ENCODE measurements around the gene NRXN3. TPM values are rescaled to one million over a fixed set of nuclear protein-coding genes. Genes with fewer than 3 reads are reported as not detected.

The NRXN3 gene
- total RNA-seq, 1 donor from 2014 or later: 18.0 TPM

GRCh38 chr14:79614448-79614847 lies 1444.3 kb downstream of the NRXN3 start:
- no peak for DNase-seq (ENCODE audit: low read depth)

GRCh38 chr14:79627058-79627457 lies 1456.9 kb downstream of the NRXN3 start:
- Mint-ChIP-seq H3K4me3 (ENCODE audit: unreplicated experiment) (no peak overlapping the region), H3K9me3 (ENCODE audit: unreplicated experiment) (no peaks in the 10 kb centered on the region), H3K4me1 (ENCODE audit: low read depth, unreplicated experiment) (peaks cover 10% of the 10 kb centered on the region), H3K36me3 (ENCODE audit: low read depth, unreplicated experiment) (peaks cover 2% of the 10 kb centered on the region), H3K27ac (ENCODE audit: unreplicated experiment) (no peak overlapping the region), H3K27me3 (ENCODE audit: low read depth, unreplicated experiment) (no peaks in the 10 kb centered on the region)
- H3K9me3 ChIP-seq (ENCODE audit: insufficient read depth, low read depth, low read length): no peaks in the 10 kb centered on the region
- no peaks in the 10 kb centered on the region for H3K36me3 ChIP-seq (ENCODE audit: insufficient read depth, low read length)
- FAIRE-seq: no peak
- no peak overlapping the region for H2AFZ ChIP-seq (ENCODE audit: low read depth, low read length)
- no peaks in the 10 kb centered on the region for H3K79me2 ChIP-seq (ENCODE audit: insufficient read depth, low read length)
- H4K20me1 ChIP-seq (ENCODE audit: insufficient read depth, low read length): no peaks in the 10 kb centered on the region
- no peak overlapping the region for H3K4me2 ChIP-seq (ENCODE audit: low read length)
- no peak for DNase-seq (ENCODE audit: low read depth)
- H3K27ac ChIP-seq (ENCODE audit: low read depth, low read length): no peak overlapping the region
- no peak overlapping the region for H3K4me3 ChIP-seq (ENCODE audit: insufficient read depth, low read depth, low read length)
- H3K27me3 ChIP-seq (ENCODE audit: insufficient read depth, low read length): no peaks in the 10 kb centered on the region
- H3K4me1 ChIP-seq (ENCODE audit: insufficient read depth, low read length): no peaks in the 10 kb centered on the region
- no peak overlapping the region for H3K9ac ChIP-seq (ENCODE audit: low read length)
- TF ChIP-seq EZH2 (IDR thresholded peaks at IDR 0.05; ENCODE audit: insufficient read depth, low read length): no peak
- TF ChIP-seq CTCF (IDR thresholded peaks at IDR 0.05; ENCODE audit: insufficient read depth, low read depth, low read length): no peak

More at GRCh38 chr14:79614448-79614847, 1444.3 kb downstream of the NRXN3 start:
- H2AFZ ChIP-seq (ENCODE audit: low read depth, low read length): no peak overlapping the region
- no peaks in the 10 kb centered on the region for H3K9me3 ChIP-seq (ENCODE audit: insufficient read depth, low read depth, low read length)
- H3K36me3 ChIP-seq (ENCODE audit: insufficient read depth, low read length): no peaks in the 10 kb centered on the region
- FAIRE-seq: no peak
- no peak overlapping the region for H3K27ac ChIP-seq (ENCODE audit: low read depth, low read length)
- H3K36me3 Mint-ChIP-seq (ENCODE audit: low read depth, unreplicated experiment): no peaks in the 10 kb centered on the region
- no peak overlapping the region for H3K27ac Mint-ChIP-seq (ENCODE audit: unreplicated experiment)
- H3K9ac ChIP-seq (ENCODE audit: low read length): no peak overlapping the region
- H3K27me3 Mint-ChIP-seq (ENCODE audit: low read depth, unreplicated experiment): no peaks in the 10 kb centered on the region
- no peak overlapping the region for H3K4me3 ChIP-seq (ENCODE audit: insufficient read depth, low read depth, low read length)
- peaks cover 6% of the 10 kb centered on the region for H3K9me3 Mint-ChIP-seq (ENCODE audit: unreplicated experiment)
- TF ChIP-seq CTCF (IDR thresholded peaks at IDR 0.05; ENCODE audit: insufficient read depth, low read depth, low read length) (no peak), EZH2 (IDR thresholded peaks at IDR 0.05; ENCODE audit: insufficient read depth, low read length) (no peak)
- H3K4me2 ChIP-seq (ENCODE audit: low read length): no peak overlapping the region
- no peaks in the 10 kb centered on the region for H3K4me1 Mint-ChIP-seq (ENCODE audit: low read depth, unreplicated experiment)
- H3K4me1 ChIP-seq (ENCODE audit: insufficient read depth, low read length): no peaks in the 10 kb centered on the region
- no peak overlapping the region for H3K4me3 Mint-ChIP-seq (ENCODE audit: unreplicated experiment)
- no peaks in the 10 kb centered on the region for H4K20me1 ChIP-seq (ENCODE audit: insufficient read depth, low read length)
- H3K79me2 ChIP-seq (ENCODE audit: insufficient read depth, low read length): no peaks in the 10 kb centered on the region
- no peaks in the 10 kb centered on the region for H3K27me3 ChIP-seq (ENCODE audit: insufficient read depth, low read length)

- no peak for FAIRE-seq
- no peaks in the 10 kb centered on the region for H3K27me3 Mint-ChIP-seq (ENCODE audit: low read depth, unreplicated experiment)
- Histone ChIP-seq H3K79me2 (ENCODE audit: insufficient read depth, low read length) (no peaks in the 10 kb centered on the region), H3K4me2 (ENCODE audit: low read length) (no peak overlapping the region), H3K36me3 (ENCODE audit: insufficient read depth, low read length) (no peaks in the 10 kb centered on the region), H3K27ac (ENCODE audit: low read depth, low read length) (no peak overlapping the region), H3K4me3 (ENCODE audit: insufficient read depth, low read depth, low read length) (no peak overlapping the region), H3K9me3 (ENCODE audit: insufficient read depth, low read depth, low read length) (no peaks in the 10 kb centered on the region), H4K20me1 (ENCODE audit: insufficient read depth, low read length) (no peaks in the 10 kb centered on the region), H3K27me3 (ENCODE audit: insufficient read depth, low read length) (no peaks in the 10 kb centered on the region), H2AFZ (ENCODE audit: low read depth, low read length) (no peak overlapping the region), H3K4me1 (ENCODE audit: insufficient read depth, low read length) (no peaks in the 10 kb centered on the region), H3K9ac (ENCODE audit: low read length) (no peak overlapping the region)
- H3K9me3 Mint-ChIP-seq (ENCODE audit: unreplicated experiment): no peaks in the 10 kb centered on the region
- peaks cover 10% of the 10 kb centered on the region for H3K4me1 Mint-ChIP-seq (ENCODE audit: low read depth, unreplicated experiment)
- peaks cover 4% of the 10 kb centered on the region for H3K36me3 Mint-ChIP-seq (ENCODE audit: low read depth, unreplicated experiment)
- TF ChIP-seq EZH2 (IDR thresholded peaks at IDR 0.05; ENCODE audit: insufficient read depth, low read length): no peak
- no peak for TF ChIP-seq CTCF (IDR thresholded peaks at IDR 0.05; ENCODE audit: insufficient read depth, low read depth, low read length)
- no peak for DNase-seq (ENCODE audit: low read depth)
- no peak overlapping the region for H3K4me3 Mint-ChIP-seq (ENCODE audit: unreplicated experiment)
- H3K27ac Mint-ChIP-seq (ENCODE audit: unreplicated experiment): peak overlapping the region; percentile 37
Observed at GRCh38 chr14:79629411-79630287, 1459.5 kb downstream of the NRXN3 start.

Measured in astrocyte (in vitro differentiated cells and primary cell).